HepG2 (cell line): ENCODE results near the gene DCC. TPM values are rescaled to one million over a fixed set of nuclear protein-coding genes. Genes with fewer than 3 reads are reported as not detected.

Experiments
- ATAC-seq: fragments of 200-7000 bp; cut with Tn5 transposase; 3 replicates; pipeline ENCODE4 v1.9.1; 2020; ENCODE audit warnings: mild to moderate bottlenecking, moderate library complexity
- BruUV-seq: library from RNA; stranded (reverse); fragments of 400-500 nt; replicated peaks from 2 replicates; lab custom pipeline; 2021; lab: Mats Ljungman, UMichigan
- CTCF ChIA-PET: fragments of 300-600 bp; formaldehyde crosslinking; extraction: SDS; loops from one replicate; lab custom pipeline; 2021; ENCODE audit warnings: low total read pairs, inconsistent platforms, low intra/inter-chr PET ratio; lab: Yijun Ruan, JAX
- POLR2A ChIA-PET: fragments of 350-600 bp; sonication (Branson Sonifier 250); formaldehyde crosslinking; loops from one replicate; lab custom pipeline; 2020; ENCODE audit warnings: antibody characterized with exemption, inconsistent platforms; lab: Yijun Ruan, JAX
- DNase-seq: peaks from one replicate; pipeline ENCODE4 v3.0.0-alpha.2; 2015; ENCODE audit warnings: low spot score
- FAIRE-seq: peaks from 3 replicates; lab custom pipeline; 2011; peaks lifted over from hg19 to GRCh38; lab: Jason Lieb, UNC
- H2AFZ ChIP-seq: one replicate; pipeline ENCODE4 v1.6.1; 2011; ENCODE audit warnings: low read length, inconsistent platforms
- H3K27ac ChIP-seq: fragments of 300-600 bp; 3 replicates; pipeline ENCODE4 v1.8.0; 2011; ENCODE audit warnings: mixed run types, mild to moderate bottlenecking, mixed read lengths, low read length, inconsistent platforms; ENCODE audit not compliant: insufficient read depth; ENCODE audit errors: extremely low read length
- H3K27me3 ChIP-seq, 2 experiments: fragments of 200-600 bp in 1 of 2; 2 replicates in 1 of 2; 3 replicates in 1 of 2; pipeline versions ENCODE4 v1.6.0 to v1.8.0; 2011; ENCODE audit warnings: low read length in 2 of 2, mild to moderate bottlenecking in 2 of 2, moderate library complexity in 2 of 2, inconsistent platforms in 1 of 2; ENCODE audit not compliant: insufficient read depth in 2 of 2, control insufficient read depth in 1 of 2
- H3K36me3 ChIP-seq, 2 experiments: fragments of 200-600 bp in 1 of 2; replicated peaks in 1 of 2; 2 replicates in 1 of 2; 3 replicates in 1 of 2; pipeline versions ENCODE4 v1.5.1 to v1.8.0; 2011; ENCODE audit warnings: low read length in 2 of 2, inconsistent platforms in 1 of 2; ENCODE audit not compliant: insufficient read depth in 2 of 2, control insufficient read depth in 1 of 2
- H3K4me1 ChIP-seq: 2 replicates; pipeline ENCODE4 v1.5.1; 2012; ENCODE audit warnings: low read length, inconsistent platforms; ENCODE audit not compliant: insufficient read depth
- H3K4me2 ChIP-seq: 2 replicates; pipeline ENCODE4 v1.6.0; 2011; ENCODE audit warnings: low read depth, low read length, inconsistent platforms
- H3K4me3 ChIP-seq, 3 experiments: fragments of 200-600 bp in 1 of 3; sonication (generic), shearing (Covaris generic) in 1 of 3; replicated peaks in 1 of 3; 2 replicates each; pipeline ENCODE4 v1.5.1; 2011 to 2016; ENCODE audit warnings: low read length in 3 of 3, inconsistent platforms in 2 of 3, low read depth in 2 of 3, mild to moderate bottlenecking in 2 of 3, control low read depth in 1 of 3, mixed read lengths in 1 of 3; ENCODE audit not compliant: insufficient read depth in 1 of 3
- H3K79me2 ChIP-seq: one replicate; pipeline ENCODE4 v1.6.1; 2011; ENCODE audit warnings: low read length, inconsistent platforms; ENCODE audit not compliant: insufficient read depth
- H3K9ac ChIP-seq: 2 replicates; pipeline ENCODE4 v1.6.0; 2011; ENCODE audit warnings: mild to moderate bottlenecking, low read depth, low read length, inconsistent platforms; ENCODE audit not compliant: insufficient read depth
- H3K9me3 ChIP-seq: 2 replicates; pipeline ENCODE4 v1.5.1; 2012; ENCODE audit warnings: mild to moderate bottlenecking, low read length
- H4K20me1 ChIP-seq: 2 replicates; pipeline ENCODE4 v1.6.0; 2011; ENCODE audit warnings: inconsistent platforms, mild to moderate bottlenecking, low read length, moderate library complexity; ENCODE audit not compliant: insufficient read depth
- BCL6 ChIP-seq: IDR thresholded peaks from 2 replicates; pipeline ENCODE4 v1.6.1; 2016; ENCODE audit warnings: missing genetic modification reagents, missing compliant biosample characterization
- BRD4 ChIP-seq: sonication (generic); formaldehyde crosslinking; IDR thresholded peaks from 2 replicates; pipeline ENCODE4 v1.4.0; 2020; ENCODE audit warnings: missing genetic modification reagents
- CEBPG ChIP-seq: IDR thresholded peaks from 2 replicates; pipeline ENCODE4 v1.6.1; 2016
- ERF ChIP-seq: IDR thresholded peaks from 2 replicates; pipeline ENCODE4 v1.6.1; 2018; ENCODE audit warnings: missing biosample characterization, missing genetic modification reagents
- HNF4G ChIP-seq, 2 experiments: sonication (generic) in 1 of 2; formaldehyde crosslinking in 1 of 2; IDR thresholded peaks; 2 replicates each; pipeline versions ENCODE4 v1.4.0 to v1.6.1; 2011 to 2020; ENCODE audit warnings: borderline replicate concordance in 2 of 2, low read depth in 2 of 2, mild to moderate bottlenecking in 2 of 2, low read length in 1 of 2, missing genetic modification reagents in 1 of 2, moderate library complexity in 1 of 2
- MEF2D ChIP-seq: sonication (generic); formaldehyde crosslinking; IDR thresholded peaks from 2 replicates; pipeline ENCODE4 v1.5.1; 2020; ENCODE audit warnings: mild to moderate bottlenecking, missing genetic modification reagents
- MIER3 ChIP-seq: IDR thresholded peaks from 2 replicates; pipeline ENCODE4 v1.6.1; 2016; ENCODE audit warnings: missing compliant biosample characterization, borderline replicate concordance
- PAWR ChIP-seq: sonication (generic); formaldehyde crosslinking; IDR thresholded peaks from 2 replicates; pipeline ENCODE4 v1.4.0; 2020; ENCODE audit warnings: missing genetic modification reagents, mild to moderate bottlenecking, borderline replicate concordance
- PAX8 ChIP-seq: sonication (generic); formaldehyde crosslinking; IDR thresholded peaks from 2 replicates; pipeline ENCODE4 v1.8.0; 2022; ENCODE audit warnings: mild to moderate bottlenecking, missing genetic modification reagents, borderline replicate concordance
- PCBP1 ChIP-seq: fragments of 200-400 bp; formaldehyde crosslinking; IDR thresholded peaks from 2 replicates; pipeline ENCODE4 v1.6.1; 2017; ENCODE audit warnings: mild to moderate bottlenecking, low read depth, low read length, borderline replicate concordance
- PHB2 ChIP-seq: fragments of 450-650 bp; IDR thresholded peaks from 2 replicates; pipeline ENCODE4 v1.6.1; 2018; ENCODE audit not compliant: partially characterized antibody
- PTBP1 ChIP-seq: fragments of 200-400 bp; formaldehyde crosslinking; IDR thresholded peaks from 2 replicates; pipeline ENCODE4 v1.6.1; 2018; ENCODE audit warnings: low read length, low read depth; ENCODE audit not compliant: poor library complexity, severe bottlenecking
- RFXANK ChIP-seq: IDR thresholded peaks from 2 replicates; pipeline ENCODE4 v1.6.1; 2016
- TRIM24 ChIP-seq: sonication (generic); formaldehyde crosslinking; IDR thresholded peaks from 2 replicates; pipeline ENCODE4 v1.8.0; 2022; ENCODE audit warnings: mild to moderate bottlenecking, missing genetic modification reagents
- TSC22D2 ChIP-seq: sonication (generic); formaldehyde crosslinking; IDR thresholded peaks from 2 replicates; pipeline ENCODE4 v1.5.1; 2020; ENCODE audit warnings: missing genetic modification reagents, mild to moderate bottlenecking, borderline replicate concordance
- ZEB1 ChIP-seq: IDR thresholded peaks from 2 replicates; pipeline ENCODE4 v1.6.1; 2012; ENCODE audit warnings: mild to moderate bottlenecking, low read depth, inconsistent platforms; ENCODE audit not compliant: insufficient replicate concordance
- ZNF235 ChIP-seq: sonication (generic); formaldehyde crosslinking; IDR thresholded peaks from 2 replicates; pipeline ENCODE4 v1.8.1; 2023; ENCODE audit warnings: mild to moderate bottlenecking, missing genetic modification reagents, borderline replicate concordance
- ZNF33B ChIP-seq: sonication (generic); formaldehyde crosslinking; IDR thresholded peaks from 2 replicates; pipeline ENCODE4 v1.5.1; 2020; ENCODE audit warnings: mild to moderate bottlenecking, missing genetic modification reagents
- ZNF430 ChIP-seq: sonication (generic); formaldehyde crosslinking; IDR thresholded peaks from 2 replicates; pipeline ENCODE4 v1.9.0; 2021; ENCODE audit warnings: mild to moderate bottlenecking, missing genetic modification reagents
- ZNF530 ChIP-seq: sonication (generic); formaldehyde crosslinking; IDR thresholded peaks from 2 replicates; pipeline ENCODE4 v1.5.0; 2020; ENCODE audit warnings: low read depth, mild to moderate bottlenecking, missing genetic modification reagents
- ZNF570 ChIP-seq: sonication (generic); formaldehyde crosslinking; IDR thresholded peaks from 2 replicates; pipeline ENCODE4 v1.4.0; 2020; ENCODE audit warnings: mild to moderate bottlenecking, missing genetic modification reagents, borderline replicate concordance
- WGBS: methylation state at CpG from one replicate; pipeline ENCODE4 v1.1.6; 2017; ENCODE audit warnings: low lambda C conversion rate; 5-methylcytosine and 5-hydroxymethylcytosine counted together
- in situ Hi-C: cut with HindIII; loops from 2 replicates; pipeline ENCODE4 v1.10.0; 2017; ENCODE audit warnings: low pct_unique_long_range_greater_than_20kb; ENCODE audit not compliant: extremely low pct_ligation_motif_present
- intact Hi-C: fragments of 100-400 bp; cut with micrococcal nuclease; formaldehyde crosslinking; loops from one replicate; pipeline ENCODE4 v1.10.0; 2022; ENCODE audit not compliant: unreplicated experiment
- polyA plus RNA-seq, 8 experiments: library from polyadenylated mRNA; depleted of rRNA in 3 of 8; stranded (reverse) in 7 of 8; unstranded in 1 of 8; fragments of >200 nt; fragmentation: Illumina TruSeq in 4 of 8; extraction: Trizol in 4 of 8; gene quantifications; 2 replicates each; pipeline versions ENCODE4 v1.2.1 to v1.2.3, GENCODE V29; 2011 to 2016; ENCODE audit warnings: low read depth in 4 of 8, missing spikeins in 1 of 8, mixed read lengths in 1 of 8; ENCODE audit not compliant: insufficient read depth in 1 of 8
- total RNA-seq, 5 experiments: library from RNA; depleted of rRNA; stranded (reverse); fragments of >200 nt; fragmentation: Illumina TruSeq; extraction: Trizol; gene quantifications; 2 replicates each; pipeline ENCODE4 v1.2.3, GENCODE V29; 2016; ENCODE audit warnings: low read depth in 1 of 5
- TF ChIP-seq, protein P1 (sequence below): IDR thresholded peaks from 2 replicates; pipeline ENCODE4 v1.6.1; 2016
- TF ChIP-seq, protein P2 (sequence below): sonication (generic); formaldehyde crosslinking; IDR thresholded peaks from 2 replicates; pipeline ENCODE4 v1.5.0; 2020; ENCODE audit warnings: missing genetic modification reagents
- TF ChIP-seq, protein P3 (sequence below): sonication (generic); formaldehyde crosslinking; IDR thresholded peaks from 2 replicates; pipeline ENCODE4 v1.4.0; 2020; ENCODE audit warnings: missing genetic modification reagents

DCC gene
- total and polyA plus RNA-seq, 2 of the 13 experiments (the other 11 are each of a cell fraction or from before 2014, with no cell fraction given): not detected

DNA sequence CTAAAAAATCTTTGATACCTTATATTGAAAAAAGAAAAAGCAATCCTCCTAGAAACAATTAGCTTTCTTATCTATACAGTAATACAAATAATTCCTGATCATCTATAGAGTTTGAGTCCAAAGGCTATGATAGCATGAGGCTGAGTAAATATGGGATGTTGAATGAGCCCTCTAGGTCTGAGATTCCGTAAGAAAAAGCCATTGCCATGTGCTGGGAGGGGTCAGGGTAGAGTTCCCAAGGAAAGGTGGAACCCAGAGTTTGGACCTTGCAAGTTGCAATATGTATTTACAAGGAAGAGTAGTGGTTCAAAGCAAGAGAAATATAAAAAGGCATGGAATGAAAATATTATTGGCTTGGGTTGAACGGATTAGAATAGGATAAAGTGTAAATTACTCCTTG is 178.1 kb downstream of the DCC start (continued):
- TF ChIP-seq PCBP1: no peak
- no peak for TF ChIP-seq PTBP1
- no peak for TF ChIP-seq MIER3 (CRISPR knock-in tag)
- TF ChIP-seq PAX8 (CRISPR knock-in tag): no peak
- TF ChIP-seq TRIM24: no peak
- TF ChIP-seq ZNF235 (CRISPR knock-in tag): no peak
- no peak for TF ChIP-seq ZNF430
- no peak for TF ChIP-seq RFXANK (CRISPR knock-in tag)
- no peak for TF ChIP-seq PHB2
- TF ChIP-seq, protein P1, sequence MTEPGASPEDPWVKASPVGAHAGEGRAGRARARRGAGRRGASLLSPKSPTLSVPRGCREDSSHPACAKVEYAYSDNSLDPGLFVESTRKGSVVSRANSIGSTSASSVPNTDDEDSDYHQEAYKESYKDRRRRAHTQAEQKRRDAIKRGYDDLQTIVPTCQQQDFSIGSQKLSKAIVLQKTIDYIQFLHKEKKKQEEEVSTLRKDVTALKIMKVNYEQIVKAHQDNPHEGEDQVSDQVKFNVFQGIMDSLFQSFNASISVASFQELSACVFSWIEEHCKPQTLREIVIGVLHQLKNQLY (CRISPR knock-in tag): no peak
- TF ChIP-seq, protein P2, sequence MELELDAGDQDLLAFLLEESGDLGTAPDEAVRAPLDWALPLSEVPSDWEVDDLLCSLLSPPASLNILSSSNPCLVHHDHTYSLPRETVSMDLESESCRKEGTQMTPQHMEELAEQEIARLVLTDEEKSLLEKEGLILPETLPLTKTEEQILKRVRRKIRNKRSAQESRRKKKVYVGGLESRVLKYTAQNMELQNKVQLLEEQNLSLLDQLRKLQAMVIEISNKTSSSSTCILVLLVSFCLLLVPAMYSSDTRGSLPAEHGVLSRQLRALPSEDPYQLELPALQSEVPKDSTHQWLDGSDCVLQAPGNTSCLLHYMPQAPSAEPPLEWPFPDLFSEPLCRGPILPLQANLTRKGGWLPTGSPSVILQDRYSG (CRISPR knock-in tag): no peak

DNA sequence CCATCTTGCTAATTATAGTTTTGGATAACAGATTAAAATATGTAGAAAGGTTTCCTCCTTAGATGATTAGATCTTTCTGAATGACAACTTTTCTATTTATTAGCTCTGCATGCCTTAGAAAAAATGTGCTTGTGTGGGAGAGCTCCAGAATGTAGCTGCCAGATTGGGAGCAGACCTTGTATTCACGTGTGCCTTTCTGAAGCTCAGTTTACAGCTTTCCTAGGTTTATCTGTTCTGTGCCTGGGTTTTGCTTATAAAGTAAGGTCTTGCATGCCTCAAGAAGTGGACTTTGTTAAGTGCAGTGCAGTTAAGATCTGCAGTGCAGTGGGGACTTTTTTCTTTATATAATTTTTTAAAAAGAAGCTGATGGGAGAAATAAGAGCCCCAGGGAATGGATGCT is 179.0 kb downstream of the DCC start:
- no peak for ATAC-seq
- FAIRE-seq: no peak
- no peaks in the 10 kb centered on the region for H3K9me3 ChIP-seq
- ChIA-PET CTCF (no interaction called here), POLR2A (no interaction called here)
- H4K20me1 ChIP-seq: no peaks in the 10 kb centered on the region
- WGBS: 13% methylated on average over 1 of the region's 1 CpG
- DNase-seq: no peak
- intact Hi-C loops (no loop called here), in situ Hi-C loops (no loop called here)
- H2AFZ ChIP-seq: no peak overlapping the region
- no peaks in the 10 kb centered on the region for H3K36me3 ChIP-seq
- H3K4me1 ChIP-seq: no peaks in the 10 kb centered on the region
- no peaks in the 10 kb centered on the region; a peak in 1 of 5 replicates for H3K27me3 ChIP-seq
- H3K4me2 ChIP-seq: no peak overlapping the region
- BruUV-seq: no TSS peak
- H3K4me3 ChIP-seq: no peak overlapping the region
- no peak overlapping the region for H3K27ac ChIP-seq
- H3K79me2 ChIP-seq: no peaks in the 10 kb centered on the region
- H3K9ac ChIP-seq: no peak overlapping the region
- TF ChIP-seq CEBPG (no peak), BRD4 (CRISPR knock-in tag) (no peak), ZNF33B (CRISPR knock-in tag) (no peak), ERF (no peak), HNF4G (IDR thresholded peaks at IDR 0.05; ENCODE audit: borderline replicate concordance, low read depth, low read length) (no peak), HNF4G (CRISPR knock-in tag; IDR thresholded peaks at IDR 0.05; ENCODE audit: borderline replicate concordance, low read depth) (no peak), TSC22D2 (CRISPR knock-in tag) (no peak), MEF2D (CRISPR knock-in tag) (no peak), ZNF530 (no peak), PAWR (CRISPR knock-in tag) (no peak), ZNF570 (no peak), ZEB1 (no peak), BCL6 (CRISPR knock-in tag) (no peak)
- TF ChIP-seq, protein P3, sequence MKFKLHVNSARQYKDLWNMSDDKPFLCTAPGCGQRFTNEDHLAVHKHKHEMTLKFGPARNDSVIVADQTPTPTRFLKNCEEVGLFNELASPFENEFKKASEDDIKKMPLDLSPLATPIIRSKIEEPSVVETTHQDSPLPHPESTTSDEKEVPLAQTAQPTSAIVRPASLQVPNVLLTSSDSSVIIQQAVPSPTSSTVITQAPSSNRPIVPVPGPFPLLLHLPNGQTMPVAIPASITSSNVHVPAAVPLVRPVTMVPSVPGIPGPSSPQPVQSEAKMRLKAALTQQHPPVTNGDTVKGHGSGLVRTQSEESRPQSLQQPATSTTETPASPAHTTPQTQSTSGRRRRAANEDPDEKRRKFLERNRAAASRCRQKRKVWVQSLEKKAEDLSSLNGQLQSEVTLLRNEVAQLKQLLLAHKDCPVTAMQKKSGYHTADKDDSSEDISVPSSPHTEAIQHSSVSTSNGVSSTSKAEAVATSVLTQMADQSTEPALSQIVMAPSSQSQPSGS (CRISPR knock-in tag): no peak
